BJ (cell line): Measurements from ENCODE around the gene TUBA3E. TPM values are rescaled to one million over a fixed set of nuclear protein-coding genes. Genes with fewer than 3 reads are reported as not detected.
"Not testable (repeated sequence)": the region's sequence is repeated elsewhere in the genome, so short reads cannot be mapped to it uniquely, and the experiment has no call there.

Experiments used
- CTCF ChIA-PET: fragments of 350-600 bp; formaldehyde crosslinking; extraction: SDS; loops from one replicate; lab custom pipeline; 2021; ENCODE audit warnings: antibody characterized with exemption, inconsistent platforms; lab: Yijun Ruan, JAX
- POLR2A ChIA-PET: fragments of 300-600 bp; sonication (Branson Sonifier 250); formaldehyde crosslinking; extraction: SDS; loops from one replicate; lab custom pipeline; 2021; ENCODE audit warnings: antibody characterized with exemption; lab: Charles Lee
- DNase-seq: peaks from one replicate; pipeline ENCODE4 v3.0.0-alpha.2; 2011; ENCODE audit warnings: low read depth
- H3K27me3 ChIP-seq: 2 replicates; pipeline ENCODE4 v1.6.0; 2011; ENCODE audit warnings: low read length; ENCODE audit not compliant: control insufficient read depth, insufficient read depth
- H3K36me3 ChIP-seq: 2 replicates; pipeline ENCODE4 v1.5.1; 2011; ENCODE audit warnings: low read length; ENCODE audit not compliant: control insufficient read depth, insufficient read depth
- H3K4me3 ChIP-seq: 2 replicates; pipeline ENCODE4 v1.5.1; 2011; ENCODE audit warnings: low read depth, mild to moderate bottlenecking, control low read depth, low read length
- polyA plus RNA-seq: library from polyadenylated mRNA; depleted of rRNA; stranded (reverse); fragments of >200 nt; gene quantifications from 2 replicates; pipeline ENCODE4 v1.2.3, GENCODE V29; 2011
- TF ChIP-seq, protein P1 (sequence below): IDR thresholded peaks from 2 replicates; pipeline ENCODE4 v1.5.1; 2011; ENCODE audit warnings: low read depth, mild to moderate bottlenecking, control low read depth, inconsistent platforms, low read length, moderate library complexity; ENCODE audit not compliant: insufficient read depth

The TUBA3E gene
- polyA plus RNA-seq, 1 experiment: not detected

DNA sequence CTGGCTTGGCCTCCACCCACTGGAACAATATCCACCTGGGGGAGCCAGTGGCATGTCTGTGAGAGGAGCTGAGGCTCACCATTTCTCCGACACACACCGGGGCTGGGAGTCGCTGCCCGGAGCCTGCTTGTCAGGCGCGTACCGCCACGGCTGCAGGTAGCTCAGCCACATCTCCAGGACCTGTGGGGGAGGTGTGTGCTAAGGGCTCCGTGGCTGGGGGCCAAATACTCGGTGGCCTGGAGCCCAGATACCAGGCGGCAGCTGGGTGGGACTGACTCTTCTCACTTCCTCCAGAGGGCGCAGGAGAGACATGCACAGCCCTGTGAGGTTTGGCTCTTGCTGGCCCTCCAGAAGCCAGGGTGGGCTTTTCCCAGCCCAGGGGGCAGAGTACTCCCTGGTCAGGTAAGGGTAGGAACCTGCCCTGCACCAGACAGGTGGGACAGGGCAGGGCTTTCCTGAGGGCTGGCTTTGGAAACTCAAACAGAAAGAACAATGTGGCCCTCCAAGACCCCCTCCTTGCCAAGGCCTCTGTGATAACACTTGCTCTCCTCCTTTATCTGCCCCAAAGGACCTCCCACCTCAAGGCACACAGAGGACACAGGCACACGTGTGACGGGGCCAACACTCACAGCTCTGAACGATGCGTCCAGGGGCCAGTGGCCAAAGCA is 42.1 kb downstream of the TUBA3E start:
- POLR2A ChIA-PET, H3K4me3 ChIP-seq, H3K36me3 ChIP-seq, DNase-seq, H3K27me3 ChIP-seq: not testable (repeated sequence)
- TF ChIP-seq, protein P1, sequence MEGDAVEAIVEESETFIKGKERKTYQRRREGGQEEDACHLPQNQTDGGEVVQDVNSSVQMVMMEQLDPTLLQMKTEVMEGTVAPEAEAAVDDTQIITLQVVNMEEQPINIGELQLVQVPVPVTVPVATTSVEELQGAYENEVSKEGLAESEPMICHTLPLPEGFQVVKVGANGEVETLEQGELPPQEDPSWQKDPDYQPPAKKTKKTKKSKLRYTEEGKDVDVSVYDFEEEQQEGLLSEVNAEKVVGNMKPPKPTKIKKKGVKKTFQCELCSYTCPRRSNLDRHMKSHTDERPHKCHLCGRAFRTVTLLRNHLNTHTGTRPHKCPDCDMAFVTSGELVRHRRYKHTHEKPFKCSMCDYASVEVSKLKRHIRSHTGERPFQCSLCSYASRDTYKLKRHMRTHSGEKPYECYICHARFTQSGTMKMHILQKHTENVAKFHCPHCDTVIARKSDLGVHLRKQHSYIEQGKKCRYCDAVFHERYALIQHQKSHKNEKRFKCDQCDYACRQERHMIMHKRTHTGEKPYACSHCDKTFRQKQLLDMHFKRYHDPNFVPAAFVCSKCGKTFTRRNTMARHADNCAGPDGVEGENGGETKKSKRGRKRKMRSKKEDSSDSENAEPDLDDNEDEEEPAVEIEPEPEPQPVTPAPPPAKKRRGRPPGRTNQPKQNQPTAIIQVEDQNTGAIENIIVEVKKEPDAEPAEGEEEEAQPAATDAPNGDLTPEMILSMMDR: peak; percentile 62
- CTCF ChIA-PET: interaction anchor here (0.5 to 1.6 kb wide), 2 partner anchors 13 to 177 kb away, joined by 3 to 4 read pairs; no protein-coding TSS in a partner anchor

DNA sequence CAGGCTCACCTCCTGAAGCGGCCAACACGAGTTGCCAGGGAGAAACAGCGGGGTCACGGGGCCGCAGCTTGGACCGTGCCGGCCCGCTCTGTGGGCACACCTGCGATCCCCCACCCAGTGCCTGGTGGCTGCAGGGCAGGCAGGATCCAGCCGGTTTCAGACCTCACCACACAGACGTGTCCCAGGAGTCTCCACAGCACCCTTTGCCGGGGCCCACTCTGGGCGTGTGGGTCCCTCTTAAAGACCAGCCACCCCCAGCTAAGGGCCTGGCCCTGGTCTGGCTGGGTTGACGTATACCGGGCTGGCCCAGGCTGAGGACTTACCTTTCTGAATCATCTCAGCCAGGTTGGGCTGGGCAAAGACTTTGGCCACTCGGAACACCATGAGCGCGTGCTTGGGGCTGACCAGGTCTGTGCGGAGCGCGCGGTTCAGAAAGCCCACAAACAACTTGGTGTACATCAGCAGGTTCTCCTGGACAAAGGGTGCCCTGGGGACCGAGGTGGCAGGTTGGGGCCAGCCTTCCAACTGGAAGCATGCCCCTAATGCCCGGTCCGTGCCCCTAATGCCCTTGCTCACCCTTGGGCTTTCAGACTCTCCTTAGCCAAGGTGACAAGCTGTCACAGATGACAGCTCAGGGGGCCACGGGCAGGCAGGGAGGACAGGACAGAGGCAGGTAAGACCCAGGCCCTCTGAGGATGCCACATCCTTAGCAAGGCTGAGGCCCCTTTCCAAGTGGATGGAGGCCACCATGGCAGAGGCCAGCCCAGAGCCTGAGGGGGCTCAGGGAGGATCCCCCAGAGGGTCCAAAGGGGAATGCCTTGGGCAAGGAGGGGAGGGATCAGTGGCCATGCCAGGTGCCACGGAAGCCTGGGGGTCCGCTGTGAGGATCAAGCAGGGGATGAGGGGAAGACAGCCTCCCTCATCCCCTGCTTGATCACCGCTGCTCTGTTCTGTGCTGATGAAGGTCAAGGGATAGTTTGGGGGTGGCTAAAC is 43.2 kb downstream of the TUBA3E start:
- no peak overlapping the region for H3K4me3 ChIP-seq
- no peaks in the 10 kb centered on the region for H3K27me3 ChIP-seq
- CTCF ChIA-PET: interaction anchor here (0.5 to 1.6 kb wide), 4 partner anchors 13 to 178 kb away, joined by 3 to 4 read pairs (median 3); no protein-coding TSS in a partner anchor
- no peak for DNase-seq
- H3K36me3 ChIP-seq: peaks cover 8% of the 10 kb centered on the region
- POLR2A ChIA-PET: no interaction called here
- TF ChIP-seq, protein P1: no peak

DNA sequence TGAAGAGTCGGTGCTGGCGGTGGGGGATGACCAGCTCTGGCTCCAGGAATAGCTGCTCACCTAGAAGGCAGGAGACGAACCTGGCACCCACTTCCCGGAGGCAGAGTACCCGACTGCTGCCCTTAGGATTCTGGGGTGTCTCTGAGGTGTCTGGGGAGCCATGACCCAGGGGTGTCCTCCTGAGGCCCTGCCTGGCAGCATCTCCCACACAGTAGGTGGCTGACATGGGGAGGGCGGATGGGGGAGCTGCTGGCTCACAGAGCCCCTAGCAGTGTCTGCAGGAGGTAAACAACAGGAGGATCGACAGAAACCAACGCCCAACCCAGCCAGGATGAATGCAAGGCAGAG is 43.8 kb downstream of the TUBA3E start:
- POLR2A ChIA-PET, H3K36me3 ChIP-seq, H3K4me3 ChIP-seq, H3K27me3 ChIP-seq, DNase-seq: not testable (repeated sequence)
- CTCF ChIA-PET: interaction anchor here (0.6 to 1.6 kb wide), 2 partner anchors 14 to 178 kb away, joined by 3 to 4 read pairs; no protein-coding TSS in a partner anchor

DNA sequence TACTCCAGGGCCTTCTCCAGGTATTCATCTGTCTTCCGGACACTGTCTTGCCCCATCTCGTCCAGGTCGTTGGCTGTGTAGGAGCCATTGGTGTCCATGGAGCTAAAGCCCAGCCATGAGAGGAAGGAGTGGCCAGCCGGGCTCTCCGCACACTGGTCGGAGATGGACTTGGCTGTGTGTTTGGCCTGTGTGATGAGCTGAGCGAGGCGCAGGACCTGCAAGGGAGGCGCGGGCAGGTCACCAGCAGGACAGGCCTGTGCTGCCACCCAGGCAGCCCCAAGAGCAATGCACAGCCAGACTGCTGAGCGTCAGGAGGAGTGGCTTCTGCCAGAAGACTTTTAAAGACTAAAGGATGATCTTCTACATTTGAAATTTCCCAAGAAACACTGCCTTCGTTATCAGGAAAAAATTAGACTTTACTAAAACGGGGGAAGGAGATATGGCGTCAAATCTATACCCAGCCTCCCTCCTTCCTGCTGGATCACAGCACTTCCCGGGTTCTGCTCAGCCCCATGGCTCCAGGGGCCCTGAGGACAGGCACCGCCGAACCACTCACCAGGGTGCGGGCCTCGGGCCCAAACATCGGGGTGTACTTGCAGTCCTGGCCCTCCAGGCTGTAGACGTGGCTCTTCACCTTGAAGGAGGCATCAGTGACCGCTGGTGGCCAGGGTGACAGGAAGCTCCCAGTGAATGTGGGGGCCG is 44.4 kb downstream of the TUBA3E start:
- H3K4me3 ChIP-seq, H3K36me3 ChIP-seq, CTCF ChIA-PET, POLR2A ChIA-PET, H3K27me3 ChIP-seq, DNase-seq: not testable (repeated sequence)

DNA sequence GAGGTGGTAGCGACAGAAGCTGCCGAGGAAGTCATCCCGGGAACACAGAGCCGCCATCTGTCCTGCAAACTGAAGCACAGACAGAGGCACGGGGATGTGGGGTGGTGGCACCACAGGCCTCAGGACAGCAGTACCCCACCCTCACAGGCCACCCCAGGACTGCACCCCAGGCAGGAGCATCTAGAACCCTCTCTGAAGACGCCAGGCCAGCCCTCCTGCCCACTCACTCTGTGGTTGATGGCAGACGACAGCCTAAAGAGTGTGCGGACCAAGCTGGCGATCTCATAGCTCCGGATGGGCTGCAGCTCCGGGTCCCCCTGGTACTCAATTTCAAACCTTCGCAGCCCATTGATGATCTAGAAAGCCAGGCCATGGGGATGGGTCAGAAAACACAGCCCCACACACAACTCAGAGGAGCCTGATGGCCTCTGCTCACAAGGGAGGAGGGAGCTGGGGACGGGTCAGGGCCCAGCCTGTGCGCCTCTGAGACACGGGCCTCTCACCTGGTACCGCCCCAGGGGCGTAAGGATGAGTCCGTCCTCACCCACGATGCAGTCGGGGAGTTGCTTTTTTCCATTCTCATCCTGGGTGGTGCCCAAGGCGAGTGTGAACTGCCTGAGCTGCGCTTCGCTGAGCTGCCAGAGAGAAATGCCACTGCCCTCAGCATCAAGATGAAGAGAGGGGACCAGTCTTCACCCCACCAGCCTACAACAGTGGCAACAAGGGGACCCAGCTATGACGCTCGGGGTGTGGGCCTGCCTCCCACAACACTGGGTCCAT is 45.2 kb downstream of the TUBA3E start:
- Histone ChIP-seq H3K36me3 (peaks cover 8% of the 10 kb centered on the region), H3K27me3 (no peaks in the 10 kb centered on the region), H3K4me3 (no peak overlapping the region)
- ChIA-PET POLR2A (no interaction called here), CTCF (interaction anchor here (0.7 kb wide), 1 partner anchor 898 kb away, joined by 3 read pairs; no protein-coding TSS in a partner anchor)
- TF ChIP-seq, protein P1: no peak
- no peak for DNase-seq

DNA sequence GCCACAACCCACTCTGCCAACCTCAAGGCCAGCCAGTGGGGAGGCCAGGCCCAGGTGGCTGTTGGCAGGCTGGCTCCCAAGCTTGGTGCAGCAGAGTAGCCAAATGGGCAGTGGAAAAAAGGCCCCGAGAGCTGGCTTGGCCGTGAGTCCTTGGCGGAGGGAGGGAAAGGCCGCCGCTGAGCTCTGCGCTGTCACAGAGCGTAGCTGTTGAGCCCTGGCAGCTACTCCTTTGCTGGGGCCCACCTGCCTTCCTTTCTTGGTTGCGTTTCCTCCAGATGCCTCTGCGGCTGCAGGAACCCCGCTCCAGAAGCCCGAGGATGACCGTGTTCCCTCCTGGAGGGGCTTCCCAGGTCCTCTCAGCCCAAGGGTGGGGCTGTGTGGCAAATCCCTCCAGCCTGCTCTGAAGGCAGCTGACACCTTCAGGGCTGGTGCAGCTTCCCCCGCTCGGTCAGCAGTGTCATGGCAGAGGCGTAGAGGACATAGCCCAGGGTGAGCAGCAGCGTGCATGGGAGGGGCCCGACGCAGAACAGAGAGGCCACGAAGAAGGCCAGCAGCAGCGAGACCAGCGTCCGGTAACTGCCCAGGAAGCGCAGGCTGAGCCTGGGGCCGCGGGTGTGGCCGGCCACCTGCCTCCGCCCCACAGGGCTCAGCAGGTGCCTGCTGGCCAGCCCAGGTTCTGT is 46.0 kb downstream of the TUBA3E start:
- CTCF ChIA-PET: interaction anchor here (0.7 kb wide), 1 partner anchor 899 kb away, joined by 3 read pairs; no protein-coding TSS in a partner anchor
- DNase-seq, POLR2A ChIA-PET, H3K4me3 ChIP-seq, H3K27me3 ChIP-seq, H3K36me3 ChIP-seq: not testable (repeated sequence)

DNA sequence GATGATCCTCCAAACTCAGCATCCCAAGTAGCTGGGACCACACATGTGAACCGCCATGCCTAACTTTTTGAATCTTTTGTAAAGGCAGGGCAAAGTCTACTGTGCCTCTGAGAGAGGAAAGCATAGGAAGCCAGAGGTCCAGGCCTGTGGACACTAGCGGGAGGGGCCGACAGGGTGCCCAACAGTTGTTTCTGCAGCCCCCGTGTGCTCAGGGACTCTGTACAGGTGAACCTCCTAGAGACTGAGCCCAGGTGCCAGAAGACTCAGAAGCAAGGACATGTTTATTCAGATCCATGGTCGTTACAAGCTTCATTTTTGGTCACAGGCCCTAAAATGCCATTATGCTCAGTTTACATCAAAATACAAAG is 47.1 kb downstream of the TUBA3E start:
- H3K4me3 ChIP-seq, H3K27me3 ChIP-seq, CTCF ChIA-PET, POLR2A ChIA-PET, H3K36me3 ChIP-seq, DNase-seq: not testable (repeated sequence)
